Prostate gland (tissue), 2 donors: Measurements from ENCODE around the gene MVB12B. TPM values are rescaled to one million over a fixed set of nuclear protein-coding genes. Genes with fewer than 3 reads are reported as not detected.

ENCODE experiments used
- DNase-seq: peaks from one replicate; pipeline ENCODE4 v3.0.0-alpha.2; 2019; ENCODE audit warnings: low spot score
- H3K27ac ChIP-seq, 2 donors: fragments of 200-600 bp; sonication (generic); 2 replicates each; pipeline ENCODE4 v1.5.1; 2017 to 2019
- H3K27me3 ChIP-seq: fragments of 200-600 bp; sonication (generic); replicated peaks from 2 replicates; pipeline ENCODE4 v1.5.1; 2019; ENCODE audit not compliant: insufficient read depth
- H3K36me3 ChIP-seq, 2 donors: fragments of 200-600 bp; sonication (generic); 1 replicate in 1 of 2; 2 replicates in 1 of 2; pipeline versions ENCODE4 v1.5.1 to v1.8.1; 2017 to 2019
- H3K4me1 ChIP-seq: fragments of 200-600 bp; sonication (generic); replicated peaks from 2 replicates; pipeline ENCODE4 v1.5.1; 2019
- H3K4me3 ChIP-seq, 2 donors: fragments of 200-600 bp; sonication (generic); 2 replicates each; pipeline ENCODE4 v1.5.1; 2017 to 2019
- H3K9me3 ChIP-seq: fragments of 200-600 bp; sonication (generic); 2 replicates; pipeline ENCODE4 v1.5.1; 2017
- POLR2A ChIP-seq: fragments of 450-650 bp; IDR thresholded peaks from one replicate; pipeline ENCODE4 v1.6.1; 2016; ENCODE audit warnings: antibody characterized with exemption, mild to moderate bottlenecking
- POLR2AphosphoS5 ChIP-seq: sonication (generic); formaldehyde crosslinking; IDR thresholded peaks from one replicate; pipeline ENCODE4 v1.6.1; 2017; ENCODE audit warnings: antibody characterized with exemption
- WGBS: methylation state at CpG from one replicate; pipeline ENCODE4 v1.1.5; 2018; 5-methylcytosine and 5-hydroxymethylcytosine counted together
- intact Hi-C: fragments of 100-400 bp; cut with DNase I; formaldehyde crosslinking; loops from one replicate; pipeline ENCODE4 v1.14.2; 2022
- total RNA-seq, 2 donors: library from RNA; depleted of rRNA; stranded (reverse); fragments of >200 nt; gene quantifications; one replicate each; pipeline ENCODE4 v1.1.0, GENCODE V29; 2016
- TF ChIP-seq, protein P1 (sequence below), 4 experiments: fragments of 200-600 bp in 2 of 4; fragments of 450-650 bp in 2 of 4; sonication (generic) in 2 of 4; IDR thresholded peaks; 1 replicate in 3 of 4; 2 replicates in 1 of 4; pipeline ENCODE4 v1.5.1; 2016 to 2019; ENCODE audit warnings: antibody characterized with exemption in 4 of 4, mild to moderate bottlenecking in 2 of 4, moderate library complexity in 2 of 4

The MVB12B gene
- total RNA-seq, 2 donors from 2014 or later, result 17.3 to 28.4 TPM

DNA sequence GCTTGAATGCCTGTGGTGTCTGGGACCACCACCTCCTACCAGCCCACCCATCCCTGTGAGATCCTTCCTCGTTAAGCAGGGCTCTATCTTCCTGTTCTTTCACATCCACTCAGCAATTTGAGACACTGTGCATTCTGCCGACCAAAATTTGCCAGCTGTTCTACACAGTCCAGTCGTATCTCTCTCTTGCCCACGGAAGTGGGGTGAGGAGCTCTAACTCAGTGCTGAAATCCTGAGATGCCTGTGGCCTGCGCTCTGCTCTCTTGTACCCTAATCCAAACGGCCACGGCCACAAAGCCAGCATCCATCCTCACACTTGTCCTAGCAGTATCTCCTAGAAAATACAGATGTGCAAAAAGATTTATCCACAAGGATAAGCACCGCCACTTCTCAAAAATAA is 97.9 kb downstream of the MVB12B start:
- intact Hi-C loops, result no loop called here
- no peaks in the 10 kb centered on the region for H3K36me3 ChIP-seq
- no peak for DNase-seq
- no peaks in the 10 kb centered on the region for H3K9me3 ChIP-seq
- no peak overlapping the region for H3K4me3 ChIP-seq
- no peak for TF ChIP-seq POLR2A
- TF ChIP-seq POLR2AphosphoS5, result no peak
- TF ChIP-seq, protein P1, sequence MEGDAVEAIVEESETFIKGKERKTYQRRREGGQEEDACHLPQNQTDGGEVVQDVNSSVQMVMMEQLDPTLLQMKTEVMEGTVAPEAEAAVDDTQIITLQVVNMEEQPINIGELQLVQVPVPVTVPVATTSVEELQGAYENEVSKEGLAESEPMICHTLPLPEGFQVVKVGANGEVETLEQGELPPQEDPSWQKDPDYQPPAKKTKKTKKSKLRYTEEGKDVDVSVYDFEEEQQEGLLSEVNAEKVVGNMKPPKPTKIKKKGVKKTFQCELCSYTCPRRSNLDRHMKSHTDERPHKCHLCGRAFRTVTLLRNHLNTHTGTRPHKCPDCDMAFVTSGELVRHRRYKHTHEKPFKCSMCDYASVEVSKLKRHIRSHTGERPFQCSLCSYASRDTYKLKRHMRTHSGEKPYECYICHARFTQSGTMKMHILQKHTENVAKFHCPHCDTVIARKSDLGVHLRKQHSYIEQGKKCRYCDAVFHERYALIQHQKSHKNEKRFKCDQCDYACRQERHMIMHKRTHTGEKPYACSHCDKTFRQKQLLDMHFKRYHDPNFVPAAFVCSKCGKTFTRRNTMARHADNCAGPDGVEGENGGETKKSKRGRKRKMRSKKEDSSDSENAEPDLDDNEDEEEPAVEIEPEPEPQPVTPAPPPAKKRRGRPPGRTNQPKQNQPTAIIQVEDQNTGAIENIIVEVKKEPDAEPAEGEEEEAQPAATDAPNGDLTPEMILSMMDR (IDR thresholded peaks at IDR 0.05), result no peak
- H3K27me3 ChIP-seq, result no peaks in the 10 kb centered on the region
- no peaks in the 10 kb centered on the region for H3K4me1 ChIP-seq
- no peak overlapping the region for H3K27ac ChIP-seq
- WGBS, result 89% methylated on average over 8 of the region's 8 CpGs

DNA sequence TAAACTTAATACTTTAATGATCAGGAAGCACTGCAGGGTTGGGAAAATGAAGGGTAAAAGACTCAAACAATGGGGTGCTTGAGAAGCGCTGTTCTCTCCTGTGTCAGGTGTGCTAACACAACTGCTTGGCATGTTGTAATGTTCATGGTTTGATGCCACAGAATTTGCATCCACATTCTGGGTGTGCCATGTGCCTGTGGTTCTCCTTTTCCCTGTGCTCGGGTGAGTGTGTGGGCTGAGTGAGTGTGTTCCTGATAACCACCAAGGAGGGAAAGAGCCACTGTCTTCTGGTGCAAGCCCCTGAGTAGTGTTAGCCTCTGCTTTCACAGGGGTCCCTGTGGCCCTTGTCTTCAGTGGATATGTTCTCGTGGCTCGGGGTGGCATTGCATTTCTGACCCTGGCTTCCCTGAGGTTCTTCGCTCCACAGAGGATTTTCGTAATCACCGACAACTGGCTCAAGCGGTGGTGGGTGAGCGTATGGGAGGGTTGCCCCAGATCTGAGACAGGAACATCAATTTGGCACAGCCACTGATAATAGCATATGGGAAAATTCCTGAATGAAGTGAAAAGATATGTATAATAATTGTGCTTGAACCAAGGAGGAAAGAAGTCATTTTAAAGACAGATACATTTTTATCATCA is 102.0 kb downstream of the MVB12B start:
- WGBS, result 91% methylated on average over 9 of the region's 9 CpGs
- Histone ChIP-seq H3K9me3 (no peaks in the 10 kb centered on the region), H3K4me1 (no peaks in the 10 kb centered on the region), H3K36me3 (no peaks in the 10 kb centered on the region), H3K27me3 (no peaks in the 10 kb centered on the region), H3K4me3 (no peak overlapping the region), H3K27ac (no peak overlapping the region)
- TF ChIP-seq POLR2AphosphoS5 (no peak), POLR2A (no peak)
- TF ChIP-seq, protein P1 (IDR thresholded peaks at IDR 0.05), result no peak
- DNase-seq, result no peak
- intact Hi-C loops, result no loop called here

DNA sequence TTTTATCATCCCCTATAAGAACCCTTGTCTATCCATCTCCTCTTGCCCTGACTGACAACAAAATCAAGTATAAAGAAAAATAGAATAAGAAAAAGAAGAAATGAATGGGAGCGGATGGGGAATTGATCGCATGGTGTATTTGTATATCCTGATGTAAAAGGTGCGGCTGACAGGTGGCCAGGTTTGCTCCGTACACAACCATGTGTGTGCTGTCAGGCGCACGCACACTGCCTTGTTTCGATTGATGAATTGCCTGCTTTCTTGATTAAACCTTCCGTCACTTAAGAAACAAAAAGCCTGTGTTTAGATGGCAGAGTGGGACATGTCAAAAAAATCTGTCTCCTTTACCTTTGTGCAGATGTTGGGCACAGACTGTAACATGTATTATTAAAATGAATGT is 102.6 kb downstream of the MVB12B start:
- Histone ChIP-seq H3K9me3 (no peaks in the 10 kb centered on the region), H3K27me3 (no peaks in the 10 kb centered on the region), H3K27ac (no peak overlapping the region), H3K4me1 (no peaks in the 10 kb centered on the region), H3K36me3 (no peaks in the 10 kb centered on the region), H3K4me3 (no peak overlapping the region)
- intact Hi-C loops, result no loop called here
- WGBS, result 95% methylated on average over 8 of the region's 8 CpGs
- DNase-seq, result no peak
- no peak for TF ChIP-seq POLR2AphosphoS5
- TF ChIP-seq POLR2A, result no peak

DNA sequence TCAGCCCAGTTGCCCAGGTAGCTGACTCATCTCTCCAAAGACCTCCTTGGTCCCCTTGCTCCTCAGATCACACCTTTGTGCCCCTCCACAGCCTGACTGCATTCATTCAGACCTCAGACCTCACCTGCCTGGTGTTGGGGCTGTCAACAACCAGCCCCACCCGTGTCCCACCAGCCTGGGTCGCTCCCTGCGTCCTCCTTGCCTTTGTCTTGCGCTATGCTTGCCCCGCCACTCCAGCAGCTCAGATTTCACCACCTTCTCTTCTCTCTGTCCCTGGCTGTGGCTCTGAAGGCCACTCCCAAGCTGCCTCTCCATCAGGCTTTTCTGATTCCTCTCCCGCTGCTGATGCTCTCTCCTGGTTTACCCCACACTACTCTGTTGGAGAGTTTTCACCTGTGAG is 103.5 kb downstream of the MVB12B start:
- no peak overlapping the region for H3K4me3 ChIP-seq
- no peaks in the 10 kb centered on the region for H3K9me3 ChIP-seq
- no peaks in the 10 kb centered on the region for H3K27me3 ChIP-seq
- WGBS, result 84% methylated on average over 6 of the region's 6 CpGs
- H3K36me3 ChIP-seq, result no peaks in the 10 kb centered on the region
- TF ChIP-seq POLR2AphosphoS5 (no peak), POLR2A (no peak)
- TF ChIP-seq, protein P1 (IDR thresholded peaks at IDR 0.05), result no peak
- intact Hi-C loops, result no loop called here
- H3K27ac ChIP-seq, result no peak overlapping the region
- no peak for DNase-seq
- H3K4me1 ChIP-seq, result no peaks in the 10 kb centered on the region

DNA sequence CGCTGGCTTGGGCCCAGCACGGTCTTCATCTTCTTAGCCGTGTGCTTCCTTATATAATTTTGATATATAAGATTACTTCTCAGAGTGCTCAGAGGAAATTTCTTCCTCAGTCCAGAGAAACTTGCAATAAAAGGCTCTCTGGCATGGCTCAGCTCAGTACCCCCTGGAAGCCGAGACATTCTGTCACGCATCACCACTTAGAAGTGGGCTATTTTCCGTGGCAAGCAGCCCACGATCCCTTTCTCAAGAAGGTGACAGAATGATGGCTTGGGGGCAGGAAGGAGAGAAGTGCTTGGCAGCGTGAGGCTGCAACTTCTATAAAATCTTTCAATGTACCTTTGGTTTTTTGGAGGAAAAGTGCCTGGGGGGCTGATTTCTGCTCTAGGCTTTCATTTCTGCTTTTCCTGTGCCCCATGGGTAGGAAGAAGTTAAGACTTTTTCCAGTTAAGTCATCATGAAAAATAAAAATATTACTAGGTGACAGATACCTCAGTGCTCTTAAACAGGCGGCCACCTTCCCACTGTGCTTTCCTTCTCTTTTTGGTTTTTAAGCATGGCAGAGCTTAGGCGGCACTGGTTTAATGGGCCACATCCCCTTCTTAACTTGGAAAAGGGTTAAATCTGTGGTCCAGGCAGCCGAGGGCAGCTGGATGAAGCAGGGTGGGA is 104.6 kb downstream of the MVB12B start:
- DNase-seq, result no peak
- TF ChIP-seq, protein P1 (IDR thresholded peaks at IDR 0.05), result no peak
- H3K27me3 ChIP-seq, result no peaks in the 10 kb centered on the region
- no peak overlapping the region for H3K4me3 ChIP-seq
- 59% methylated on average over 11 of the region's 11 CpGs for WGBS
- intact Hi-C loops, result no loop called here
- no peaks in the 10 kb centered on the region for H3K9me3 ChIP-seq
- no peaks in the 10 kb centered on the region for H3K4me1 ChIP-seq
- no peak overlapping the region for H3K27ac ChIP-seq
- no peaks in the 10 kb centered on the region for H3K36me3 ChIP-seq
